Left lung (tissue), 10 donors: Measurements from ENCODE around the gene TRIM23. TPM values are rescaled to one million over a fixed set of nuclear protein-coding genes. Genes with fewer than 3 reads are reported as not detected.

Source experiments
- ATAC-seq: fragments of 200-7000 bp; cut with Tn5 transposase; one replicate; pipeline ENCODE4 v1.9.1; 2020; ENCODE audit warnings: moderate library complexity
- DNase-seq, 4 donors: peaks; one replicate each; pipeline ENCODE4 v3.0.0-alpha.2; 2013 to 2020
- H3K27ac ChIP-seq, 2 donors: fragments of 200-600 bp; sonication (generic) in 1 of 2; one replicate each; pipeline versions ENCODE4 v1.5.0 to v1.8.0; 2020 to 2021
- H3K27me3 ChIP-seq, 2 donors: fragments of 200-600 bp; sonication (generic) in 1 of 2; one replicate each; pipeline versions ENCODE4 v1.5.0 to v1.8.0; 2020 to 2021
- H3K36me3 ChIP-seq, 2 donors: fragments of 200-600 bp; sonication (generic) in 1 of 2; one replicate each; pipeline versions ENCODE4 v1.5.0 to v1.8.0; 2020 to 2021
- H3K4me1 ChIP-seq, 2 donors: fragments of 200-600 bp; one replicate each; pipeline ENCODE4 v1.8.0; 2021
- H3K4me3 ChIP-seq, 2 donors: fragments of 200-600 bp; sonication (generic) in 1 of 2; one replicate each; pipeline versions ENCODE4 v1.5.0 to v1.8.0; 2020 to 2021; ENCODE audit warnings: mild to moderate bottlenecking in 1 of 2
- H3K9me3 ChIP-seq, 2 donors: fragments of 200-600 bp; sonication (generic) in 1 of 2; one replicate each; pipeline versions ENCODE4 v1.5.0 to v1.8.0; 2020 to 2021
- intact Hi-C, 2 donors: fragments of 100-400 bp; cut with DNase I; formaldehyde crosslinking; loops; one replicate each; pipeline versions ENCODE4 v1.11.2 to v1.14.2; 2022
- polyA plus RNA-seq, 6 donors: library from polyadenylated mRNA; unstranded; fragments of 120-200 nt; gene quantifications; one replicate each; pipeline ENCODE4 v1.2.1, GENCODE V29; 2013; ENCODE audit not compliant: insufficient read length in 6 of 6
- total RNA-seq, 2 donors: library from RNA; stranded (reverse); fragmentation: NEBNext Ultra II Directional; extraction: Animal tissue kit (Norgen Biotek cat#: 25700); gene quantifications; one replicate each; pipeline ENCODE4 v1.2.1, GENCODE V29; 2021
- TF ChIP-seq, protein P1 (sequence below), 2 donors: fragments of 200-600 bp; sonication (generic) in 1 of 2; IDR thresholded peaks; one replicate each; pipeline versions ENCODE4 v1.5.0 to v1.8.0; 2021; ENCODE audit warnings: antibody characterized with exemption in 2 of 2
- donor health status: DM: no; HTN: yes; CAD: no.
- donor health status: DM: no; HTN: no; CAD: no.

Gene TRIM23
- total and polyA plus RNA-seq, 8 donors = 13.6 to 32.9 (median 26.6) TPM

- Histone ChIP-seq H3K9me3 (no peaks in the 10 kb centered on the region), H3K27me3 (no peaks in the 10 kb centered on the region), H3K4me3 (no peak overlapping the region), H3K27ac (no peak overlapping the region), H3K36me3 (peaks cover 0 to 53% of the 10 kb centered on the region in 2 donors), H3K4me1 (peaks cover 0 to 13% of the 10 kb centered on the region in 2 donors)
- TF ChIP-seq, protein P1, sequence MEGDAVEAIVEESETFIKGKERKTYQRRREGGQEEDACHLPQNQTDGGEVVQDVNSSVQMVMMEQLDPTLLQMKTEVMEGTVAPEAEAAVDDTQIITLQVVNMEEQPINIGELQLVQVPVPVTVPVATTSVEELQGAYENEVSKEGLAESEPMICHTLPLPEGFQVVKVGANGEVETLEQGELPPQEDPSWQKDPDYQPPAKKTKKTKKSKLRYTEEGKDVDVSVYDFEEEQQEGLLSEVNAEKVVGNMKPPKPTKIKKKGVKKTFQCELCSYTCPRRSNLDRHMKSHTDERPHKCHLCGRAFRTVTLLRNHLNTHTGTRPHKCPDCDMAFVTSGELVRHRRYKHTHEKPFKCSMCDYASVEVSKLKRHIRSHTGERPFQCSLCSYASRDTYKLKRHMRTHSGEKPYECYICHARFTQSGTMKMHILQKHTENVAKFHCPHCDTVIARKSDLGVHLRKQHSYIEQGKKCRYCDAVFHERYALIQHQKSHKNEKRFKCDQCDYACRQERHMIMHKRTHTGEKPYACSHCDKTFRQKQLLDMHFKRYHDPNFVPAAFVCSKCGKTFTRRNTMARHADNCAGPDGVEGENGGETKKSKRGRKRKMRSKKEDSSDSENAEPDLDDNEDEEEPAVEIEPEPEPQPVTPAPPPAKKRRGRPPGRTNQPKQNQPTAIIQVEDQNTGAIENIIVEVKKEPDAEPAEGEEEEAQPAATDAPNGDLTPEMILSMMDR (IDR thresholded peaks at IDR 0.05) = no peak
- ATAC-seq (no peak), DNase-seq (no peak)
- intact Hi-C loops = no loop called here
Measured at GRCh38 chr5:65570598-65571226, 53.4 kb downstream of the TRIM23 start.

DNA sequence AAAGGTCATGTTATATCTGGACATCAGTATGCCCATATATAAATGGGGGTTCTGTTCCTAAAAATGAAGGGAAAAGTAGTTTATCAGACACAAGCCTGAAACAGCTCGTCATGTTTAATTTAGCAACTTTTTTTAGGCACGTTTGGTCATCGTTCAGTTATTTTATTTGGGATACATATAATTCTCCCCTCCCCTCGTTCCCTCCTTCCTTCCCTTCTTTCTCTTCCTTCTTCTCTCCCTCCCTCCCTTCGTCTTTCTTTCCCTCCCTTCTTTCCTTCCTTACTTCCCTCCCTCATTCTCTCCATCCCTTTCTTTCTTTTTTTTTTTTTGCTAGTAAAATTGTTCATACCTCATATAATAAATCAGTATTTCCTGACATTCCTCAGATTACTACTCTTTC lies 57.6 kb downstream of the TRIM23 start:
- Histone ChIP-seq H3K27me3 (no peaks in the 10 kb centered on the region), H3K4me3 (no peak overlapping the region), H3K36me3 (peaks cover 0 to 25% of the 10 kb centered on the region in 2 donors), H3K9me3 (no peaks in the 10 kb centered on the region), H3K4me1 (peaks cover 18 to 47% of the 10 kb centered on the region in 2 donors), H3K27ac (no peak overlapping the region)
- no peak for ATAC-seq
- TF ChIP-seq, protein P1 (IDR thresholded peaks at IDR 0.05) = no peak
- intact Hi-C loops = no loop called here
- DNase-seq = no peak

DNA sequence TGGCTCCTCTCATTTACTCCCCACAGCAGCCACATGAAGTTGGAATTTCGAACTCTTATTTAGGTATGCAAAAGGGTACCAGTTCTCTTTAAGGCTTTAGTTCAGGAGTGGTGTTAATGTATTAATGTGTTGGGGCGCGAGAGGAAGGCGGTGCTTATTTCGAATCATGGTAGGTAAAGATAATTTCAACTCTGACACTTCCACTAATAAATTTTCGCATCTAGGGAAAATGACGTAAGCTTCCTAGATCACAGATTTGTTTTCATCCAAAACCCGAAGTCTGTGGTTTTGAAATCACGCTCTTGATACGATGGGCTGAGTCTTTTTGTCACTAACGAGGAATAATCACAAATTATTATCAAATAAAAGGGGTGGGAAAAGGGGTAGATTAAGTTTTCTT lies 60.4 kb downstream of the TRIM23 start:
- no peaks in the 10 kb centered on the region for H3K9me3 ChIP-seq
- H3K4me1 ChIP-seq = peaks cover 18 to 47% of the 10 kb centered on the region in 2 donors
- H3K27ac ChIP-seq = peak overlapping the region; percentile 77 to 95
- intact Hi-C loops = no loop called here
- H3K4me3 ChIP-seq = peak overlapping the region; percentile 62 to 81
- H3K27me3 ChIP-seq = no peaks in the 10 kb centered on the region
- DNase-seq (no peak), ATAC-seq (peak; percentile 6)
- TF ChIP-seq, protein P1 (IDR thresholded peaks at IDR 0.05) = no peak
- H3K36me3 ChIP-seq = peaks cover 0 to 4% of the 10 kb centered on the region in 2 donors

DNA sequence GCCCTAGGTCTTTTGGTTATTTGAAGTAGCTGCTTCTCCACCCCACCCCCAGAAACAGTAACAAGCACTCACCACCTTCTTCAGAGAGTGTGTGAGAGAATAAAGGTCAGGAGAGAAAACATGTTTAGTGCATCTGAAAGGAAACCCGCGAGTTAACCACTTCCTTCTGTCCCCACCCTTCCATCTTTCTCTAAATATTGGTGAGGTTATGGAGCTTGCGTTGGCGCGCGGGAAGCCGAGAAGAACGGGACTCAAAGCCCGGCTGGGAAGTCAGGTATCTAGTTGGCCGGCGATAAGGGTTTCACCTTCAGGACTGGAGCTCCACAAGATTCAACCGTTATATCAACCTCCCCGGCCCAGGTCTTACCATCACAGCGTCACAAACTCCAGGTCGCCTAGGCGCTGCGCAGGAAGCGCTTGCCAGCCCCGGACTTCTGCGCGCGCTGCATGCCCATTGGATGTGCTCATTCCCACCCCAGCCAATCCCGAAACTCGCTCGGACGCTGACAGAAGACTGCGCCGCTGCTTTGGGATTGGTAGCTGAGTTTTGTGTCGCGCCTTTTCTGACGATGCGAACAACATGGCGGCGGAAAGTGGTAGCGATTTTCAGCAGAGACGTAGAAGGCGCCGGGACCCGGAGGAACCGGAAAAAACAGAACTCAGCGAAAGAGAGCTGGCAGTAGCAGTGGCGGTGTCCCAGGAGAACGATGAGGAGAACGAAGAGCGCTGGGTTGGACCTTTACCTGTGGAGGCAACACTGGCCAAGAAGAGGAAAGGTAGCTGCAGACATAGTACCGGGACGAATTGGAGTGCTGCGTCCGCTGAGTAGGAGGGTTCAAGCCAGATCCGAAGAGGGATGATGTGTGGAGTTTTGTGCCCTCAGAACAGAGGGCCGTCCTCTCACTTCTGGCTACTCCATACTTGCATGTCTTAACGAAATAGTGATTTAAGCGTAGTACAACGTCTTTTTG lies 61.1 kb downstream of the TRIM23 start, which contains the start of the genes CENPK and PPWD1:
CENPK (minus strand) TSS at position 438 of the 971 bp plus-strand sequence. CDS start 8,261 bp downstream, outside the sequence.
PPWD1 (plus strand) TSS at position 566 of the 971 bp plus-strand sequence; CDS start at position 581, 15 bp downstream.
- DNase-seq (peak; percentile 94 to 96 (median 96)), ATAC-seq (peak; percentile 100)
- Histone ChIP-seq H3K9me3 (no peaks in the 10 kb centered on the region), H3K4me3 (peak within 1 kb of the TSS; percentile 62 to 81), H3K4me1 (peaks cover 18 to 44% of the 10 kb centered on the region in 2 donors), H3K27ac (peak within 1 kb of the TSS; percentile 77 to 95), H3K36me3 (peaks cover 0 to under 1% of the 10 kb centered on the region in 2 donors), H3K27me3 (no peaks in the 10 kb centered on the region)
- intact Hi-C loops = no loop called here
- TF ChIP-seq, protein P1 (IDR thresholded peaks at IDR 0.05) = no peak

- Histone ChIP-seq H3K36me3 (no peaks in the 10 kb centered on the region), H3K4me1 (peaks cover 0 to under 1% of the 10 kb centered on the region in 2 donors), H3K27ac (no peak overlapping the region), H3K9me3 (no peaks in the 10 kb centered on the region), H3K27me3 (no peaks in the 10 kb centered on the region), H3K4me3 (no peak overlapping the region)
- TF ChIP-seq, protein P1 (IDR thresholded peaks at IDR 0.05) = no peak
- DNase-seq (no peak), ATAC-seq (no peak)
- intact Hi-C loops = no loop called here
Measured at GRCh38 chr5:65556718-65557117, 67.4 kb downstream of the TRIM23 start.
